ENCODE measurements around the gene ATP2A1.
"Not testable (repeated sequence)": the region's sequence is repeated elsewhere in the genome, so short reads cannot be mapped to it uniquely, and the experiment has no call there.

Gene ATP2A1

GRCh38 chr16:28859326-28859725, 19.0 kb upstream of the ATP2A1 start:
- no peak for DNase-seq (ENCODE audit: low read depth in 2 of 2)

- no peak for DNase-seq (ENCODE audit: low read depth in 2 of 2)
These were observed 14.1 kb upstream of the ATP2A1 start for GRCh38 chr16:28863929-28864793.

GRCh38 chr16:28865001-28865688, 13.1 kb upstream of the ATP2A1 start:
- DNase-seq (ENCODE audit: low read depth in 2 of 2) = no peak

GRCh38 chr16:28865722-28866453, 12.4 kb upstream of the ATP2A1 start:
- no peak for DNase-seq (ENCODE audit: low read depth in 2 of 2)

- DNase-seq (ENCODE audit: low read depth in 2 of 2) = no peak
These were observed 11.9 kb upstream of the ATP2A1 start for GRCh38 chr16:28866454-28866804.

- no peak for DNase-seq (ENCODE audit: low read depth in 2 of 2)
These were observed 11.0 kb upstream of the ATP2A1 start for GRCh38 chr16:28867241-28867640.

GRCh38 chr16:28867646-28868045, 10.6 kb upstream of the ATP2A1 start:
- DNase-seq (ENCODE audit: low read depth in 2 of 2) = not testable (repeated sequence)

- no peak for DNase-seq (ENCODE audit: low read depth in 2 of 2)
These were observed 9.1 kb upstream of the ATP2A1 start for GRCh38 chr16:28869201-28869600.

GRCh38 chr16:28872952-28873351, 5.3 kb upstream of the ATP2A1 start:
- DNase-seq (ENCODE audit: low read depth in 2 of 2) = no peak

GRCh38 chr16:28873543-28874201, 4.6 kb upstream of the ATP2A1 start:
- peak; percentile 52 to 60 for DNase-seq (ENCODE audit: low read depth in 2 of 2)

GRCh38 chr16:28874406-28874805, 3.9 kb upstream of the ATP2A1 start:
- DNase-seq (ENCODE audit: low read depth in 2 of 2) = no peak

GRCh38 chr16:28875134-28876018, 2.9 kb upstream of the ATP2A1 start:
- DNase-seq (ENCODE audit: low read depth in 2 of 2) = no peak

- DNase-seq (ENCODE audit: low read depth in 2 of 2) = no peak
These were observed 2.1 kb upstream of the ATP2A1 start for GRCh38 chr16:28876019-28876659.

GRCh38 chr16:28876973-28877654, 1.2 kb upstream of the ATP2A1 start:
- DNase-seq (ENCODE audit: low read depth in 2 of 2) = no peak

GRCh38 chr16:28877655-28878000, 660 bp upstream of the ATP2A1 start:
- DNase-seq (ENCODE audit: low read depth in 2 of 2) = no peak

GRCh38 chr16:28879261-28879840, 1.1 kb downstream of the ATP2A1 start:
- DNase-seq (ENCODE audit: low read depth in 2 of 2) = no peak

GRCh38 chr16:28879841-28880588, 1.7 kb downstream of the ATP2A1 start:
- peak; percentile 89 to 93 for DNase-seq (ENCODE audit: low read depth in 2 of 2)

GRCh38 chr16:28880589-28880915, 2.3 kb downstream of the ATP2A1 start:
- no peak for DNase-seq (ENCODE audit: low read depth in 2 of 2)

- no peak for DNase-seq (ENCODE audit: low read depth in 2 of 2)
These were observed 2.7 kb downstream of the ATP2A1 start for GRCh38 chr16:28880955-28881354.
